GM12878 (cell line): ENCODE measurements around the gene ATG9B.

Source experiments
- CHD4 ChIP-seq: fragments of 200-600 bp; sonication (generic); IDR thresholded peaks from 2 replicates; pipeline ENCODE4 v1.6.1; 2016; ENCODE audit warnings: mild to moderate bottlenecking
- ELK1 ChIP-seq: IDR thresholded peaks from 2 replicates; pipeline ENCODE4 v1.6.1; 2012; ENCODE audit warnings: low read depth, low read length, improper control_type of control experiment
- ETV6 ChIP-seq, 2 experiments: fragments of 450-650 bp in 1 of 2; IDR thresholded peaks in 1 of 2; conservative IDR thresholded peaks in 1 of 2; 2 replicates each; pipeline ENCODE4 v1.6.1; 2014; ENCODE audit warnings: antibody characterized with exemption in 1 of 2, borderline replicate concordance in 1 of 2, low read depth in 1 of 2, mild to moderate bottlenecking in 1 of 2, moderate library complexity in 1 of 2
- PKNOX1 ChIP-seq: fragments of 450-650 bp; IDR thresholded peaks from 2 replicates; pipeline ENCODE4 v1.6.1; 2016; ENCODE audit warnings: mild to moderate bottlenecking
- TCF7 ChIP-seq: IDR thresholded peaks from 2 replicates; pipeline ENCODE4 v1.6.1; 2014; ENCODE audit warnings: antibody characterized with exemption, borderline replicate concordance

- no peak for TF ChIP-seq ELK1
- TF ChIP-seq CHD4: no peak
- TF ChIP-seq ETV6 (conservative IDR thresholded peaks at IDR 0.05 in 1 of 2, IDR thresholded peaks at IDR 0.05 in 1 of 2; ENCODE audit: borderline replicate concordance in 1 of 2, low read depth in 1 of 2): no peak
- TF ChIP-seq PKNOX1: no peak
- TF ChIP-seq TCF7: no peak
Observed at GRCh38 chr7:151060416-151061212, 36.3 kb upstream of the ATG9B start.
